ENCODE results near the gene REC8.

REC8 gene

DNA sequence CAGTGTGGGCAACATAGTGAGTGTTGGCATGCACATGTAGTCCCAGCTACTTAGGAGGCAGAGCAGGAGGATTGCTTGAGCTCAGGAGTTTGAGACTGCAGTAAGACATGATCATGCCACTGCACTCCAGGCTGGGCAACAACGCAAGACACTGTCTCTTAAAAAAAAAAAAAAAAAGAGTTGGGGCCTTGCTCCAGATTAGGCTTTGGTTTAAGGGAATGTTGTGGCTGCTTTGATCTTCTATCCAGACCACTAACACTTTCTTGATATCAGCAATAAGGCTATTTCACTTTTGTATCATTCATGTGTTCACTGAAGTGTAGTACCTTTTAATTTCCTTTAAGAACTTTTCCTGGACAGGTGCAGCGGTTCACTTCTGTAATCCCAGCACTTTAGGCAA is 44.2 kb upstream of the REC8 start:
- Histone ChIP-seq H3K9me3 (no peaks in the 10 kb centered on the region), H3K36me3 (no peaks in the 10 kb centered on the region), H3K4me3 (ENCODE audit: low read depth, low read length) (no peak overlapping the region), H3K4me1 (no peaks in the 10 kb centered on the region), H3K27me3 (no peaks in the 10 kb centered on the region)
- TF ChIP-seq, protein P1, sequence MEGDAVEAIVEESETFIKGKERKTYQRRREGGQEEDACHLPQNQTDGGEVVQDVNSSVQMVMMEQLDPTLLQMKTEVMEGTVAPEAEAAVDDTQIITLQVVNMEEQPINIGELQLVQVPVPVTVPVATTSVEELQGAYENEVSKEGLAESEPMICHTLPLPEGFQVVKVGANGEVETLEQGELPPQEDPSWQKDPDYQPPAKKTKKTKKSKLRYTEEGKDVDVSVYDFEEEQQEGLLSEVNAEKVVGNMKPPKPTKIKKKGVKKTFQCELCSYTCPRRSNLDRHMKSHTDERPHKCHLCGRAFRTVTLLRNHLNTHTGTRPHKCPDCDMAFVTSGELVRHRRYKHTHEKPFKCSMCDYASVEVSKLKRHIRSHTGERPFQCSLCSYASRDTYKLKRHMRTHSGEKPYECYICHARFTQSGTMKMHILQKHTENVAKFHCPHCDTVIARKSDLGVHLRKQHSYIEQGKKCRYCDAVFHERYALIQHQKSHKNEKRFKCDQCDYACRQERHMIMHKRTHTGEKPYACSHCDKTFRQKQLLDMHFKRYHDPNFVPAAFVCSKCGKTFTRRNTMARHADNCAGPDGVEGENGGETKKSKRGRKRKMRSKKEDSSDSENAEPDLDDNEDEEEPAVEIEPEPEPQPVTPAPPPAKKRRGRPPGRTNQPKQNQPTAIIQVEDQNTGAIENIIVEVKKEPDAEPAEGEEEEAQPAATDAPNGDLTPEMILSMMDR (IDR thresholded peaks at IDR 0.05; ENCODE audit: low read depth, low read length): no peak
- no peak for DNase-seq

DNA sequence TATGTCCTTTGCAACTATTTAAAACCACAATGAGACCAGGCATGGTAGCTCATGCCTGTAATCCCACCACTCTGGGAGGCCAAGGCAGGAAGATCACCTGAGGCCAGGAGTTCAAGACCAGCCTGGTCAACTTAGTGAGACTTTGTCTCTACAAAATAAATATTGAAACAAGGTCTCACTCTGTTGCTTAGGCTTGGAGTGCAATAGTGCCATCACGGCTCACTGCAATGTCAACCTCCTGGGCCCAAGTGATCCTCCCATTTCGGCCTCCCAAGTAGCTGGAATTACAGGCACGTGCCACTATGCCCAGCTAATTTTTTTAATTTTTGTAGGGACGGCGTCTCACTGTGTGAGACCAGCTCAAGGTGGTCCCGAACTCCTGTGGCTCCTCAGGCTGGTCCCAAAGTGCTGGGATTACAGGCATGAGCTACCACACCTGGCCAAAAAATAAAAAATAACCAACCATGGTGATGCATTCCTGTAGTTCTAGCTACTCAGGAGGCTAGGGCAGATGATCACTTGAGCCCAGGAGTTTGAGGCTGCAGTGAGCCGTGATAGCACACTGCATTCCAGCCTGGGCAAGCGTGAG is 42.4 kb upstream of the REC8 start:
- no peaks in the 10 kb centered on the region for H3K9me3 ChIP-seq

DNA sequence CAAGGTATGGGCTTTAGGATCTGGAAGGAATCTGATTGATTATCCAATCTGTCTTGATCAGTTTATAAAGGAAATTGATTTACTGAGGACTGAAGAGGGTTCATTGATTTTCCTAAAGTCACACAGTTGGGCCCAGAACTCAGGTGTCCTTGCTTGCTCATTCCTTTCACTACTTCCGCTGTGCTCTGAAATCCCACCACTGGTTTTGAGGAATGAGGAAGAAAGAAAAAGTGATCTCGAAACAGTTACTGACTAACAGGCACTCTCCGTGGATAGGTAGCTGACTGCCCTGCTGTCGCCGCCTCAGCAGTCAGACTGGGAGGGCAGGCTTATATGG is 41.5 kb upstream of the REC8 start, which contains the start of gene FITM1:
TSS of gene FITM1 (plus strand) at position 280 of the 337 bp plus-strand sequence. CDS start 905 bp downstream, outside the sequence.
- Histone ChIP-seq H3K27me3 (no peaks in the 10 kb centered on the region), H3K9me3 (no peaks in the 10 kb centered on the region), H3K36me3 (no peaks in the 10 kb centered on the region), H3K4me3 (ENCODE audit: low read depth, low read length) (no peak within 1 kb of the TSS), H3K4me1 (no peaks in the 10 kb centered on the region)
- TF ChIP-seq, protein P1 (IDR thresholded peaks at IDR 0.05; ENCODE audit: low read depth, low read length): no peak
- no peak for DNase-seq

More for the DNA sequence above, 42.4 kb upstream of the REC8 start:
- Histone ChIP-seq H3K4me1 (no peaks in the 10 kb centered on the region), H3K36me3 (no peaks in the 10 kb centered on the region), H3K4me3 (ENCODE audit: low read depth, low read length) (no peak overlapping the region), H3K27me3 (no peaks in the 10 kb centered on the region)
- no peak for DNase-seq
- TF ChIP-seq, protein P1 (IDR thresholded peaks at IDR 0.05; ENCODE audit: low read depth, low read length): no peak

DNA sequence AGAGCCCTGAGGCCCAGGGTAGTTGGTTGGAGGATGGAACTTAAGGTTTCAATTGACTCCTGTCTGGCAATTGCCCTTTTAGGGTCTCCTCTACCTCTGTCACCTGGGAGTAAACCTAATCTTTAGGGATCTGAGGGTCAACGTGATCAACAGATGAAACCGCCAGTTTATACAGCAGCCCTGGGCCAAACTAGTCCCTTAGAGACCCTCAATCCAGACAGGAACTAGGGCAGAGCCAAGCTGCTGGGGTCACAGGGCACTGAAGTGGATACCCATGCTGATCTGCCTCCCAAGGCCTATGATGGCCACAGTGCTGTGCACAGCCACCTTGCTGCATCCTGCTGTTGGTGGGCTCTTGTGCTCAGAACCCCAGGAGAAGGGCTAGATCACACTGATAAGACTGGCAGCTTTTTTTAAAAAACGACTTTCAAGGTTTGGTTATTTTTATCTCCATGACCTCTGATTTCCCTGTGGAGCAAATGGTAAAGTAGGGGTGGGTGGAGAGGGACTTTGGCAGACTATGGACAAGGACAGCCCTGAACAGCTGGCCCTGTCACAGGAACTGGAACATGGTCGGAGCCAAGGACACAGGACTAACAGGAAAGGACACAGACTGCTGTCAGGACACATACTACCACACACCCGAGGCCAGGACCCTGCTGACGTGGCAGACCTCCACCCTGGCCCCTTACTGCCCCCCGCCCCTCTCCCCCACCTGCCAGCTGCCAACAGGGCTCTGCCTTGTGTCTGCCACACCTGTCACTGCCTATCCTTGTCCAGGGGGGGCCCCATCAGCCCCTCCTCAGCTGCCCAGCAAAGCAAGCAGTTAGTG is 40.9 kb upstream of the REC8 start:
- H3K36me3 ChIP-seq: no peaks in the 10 kb centered on the region
- no peaks in the 10 kb centered on the region for H3K27me3 ChIP-seq
- no peak overlapping the region for H3K4me3 ChIP-seq (ENCODE audit: low read depth, low read length)
- DNase-seq: no peak
- TF ChIP-seq, protein P1 (IDR thresholded peaks at IDR 0.05; ENCODE audit: low read depth, low read length): no peak
- H3K4me1 ChIP-seq: no peaks in the 10 kb centered on the region
- no peaks in the 10 kb centered on the region for H3K9me3 ChIP-seq

DNA sequence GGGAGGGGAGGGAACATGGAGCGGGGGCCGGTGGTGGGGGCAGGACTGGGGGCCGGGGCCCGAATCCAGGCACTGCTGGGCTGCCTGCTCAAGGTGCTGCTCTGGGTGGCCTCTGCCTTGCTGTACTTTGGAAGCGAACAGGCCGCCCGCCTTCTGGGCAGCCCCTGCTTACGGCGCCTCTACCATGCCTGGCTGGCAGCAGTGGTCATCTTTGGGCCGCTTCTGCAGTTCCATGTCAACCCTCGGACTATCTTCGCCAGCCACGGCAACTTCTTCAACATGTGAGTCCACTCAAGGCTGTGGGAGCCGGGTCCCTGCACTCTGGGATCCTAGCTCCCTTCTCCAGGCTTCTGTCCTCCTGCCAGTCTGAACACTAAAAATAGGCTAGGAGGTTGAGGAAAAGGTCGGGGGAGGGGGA is 40.3 kb upstream of the REC8 start:
- Histone ChIP-seq H3K27me3 (no peaks in the 10 kb centered on the region), H3K4me1 (no peaks in the 10 kb centered on the region), H3K36me3 (no peaks in the 10 kb centered on the region; the same call in 1 of the 2 replicates), H3K9me3 (no peaks in the 10 kb centered on the region), H3K4me3 (ENCODE audit: low read depth, low read length) (no peak overlapping the region)
- TF ChIP-seq, protein P1 (IDR thresholded peaks at IDR 0.05; ENCODE audit: low read depth, low read length): no peak
- DNase-seq: no peak
